Measurements from ENCODE around the gene LAMC1.

DNA sequence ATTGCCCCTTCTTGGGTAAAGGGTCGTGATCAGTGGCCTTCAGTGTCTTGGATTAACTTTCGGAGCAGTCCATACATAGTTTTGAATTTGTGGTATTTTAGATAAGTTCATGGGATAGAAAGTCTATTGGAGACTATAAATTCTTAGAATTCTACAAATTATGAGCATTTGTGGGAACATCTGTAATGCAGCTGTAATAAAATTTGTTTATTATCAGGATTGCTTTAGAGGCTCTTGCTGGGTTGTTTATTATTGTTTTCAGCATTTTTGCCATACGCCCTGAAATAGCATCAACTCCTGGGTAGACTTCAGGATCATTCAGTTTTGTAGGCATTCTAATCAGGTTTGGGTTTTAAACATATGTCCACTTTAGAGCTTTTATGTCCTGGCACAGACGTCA, 16.1 kb downstream of the LAMC1 start:
- TF ChIP-seq CTCF (conservative IDR thresholded peaks at IDR 0.05 in 1 of 2, IDR thresholded peaks at IDR 0.05 in 1 of 2; ENCODE audit: extremely low read depth in 1 of 2, insufficient read depth in 1 of 2, low read depth in 1 of 2, low read length in 2 of 2) (no peak), EZH2 (IDR thresholded peaks at IDR 0.05; ENCODE audit: borderline replicate concordance, low read length) (no peak)
